ENCODE data around the gene KCNN3. TPM values are rescaled to one million over a fixed set of nuclear protein-coding genes. Genes with fewer than 3 reads are reported as not detected.

The KCNN3 gene
- total RNA-seq, 6 donors from 2014 or later: 2.7 to 6.6 (median 3.7) TPM

DNA sequence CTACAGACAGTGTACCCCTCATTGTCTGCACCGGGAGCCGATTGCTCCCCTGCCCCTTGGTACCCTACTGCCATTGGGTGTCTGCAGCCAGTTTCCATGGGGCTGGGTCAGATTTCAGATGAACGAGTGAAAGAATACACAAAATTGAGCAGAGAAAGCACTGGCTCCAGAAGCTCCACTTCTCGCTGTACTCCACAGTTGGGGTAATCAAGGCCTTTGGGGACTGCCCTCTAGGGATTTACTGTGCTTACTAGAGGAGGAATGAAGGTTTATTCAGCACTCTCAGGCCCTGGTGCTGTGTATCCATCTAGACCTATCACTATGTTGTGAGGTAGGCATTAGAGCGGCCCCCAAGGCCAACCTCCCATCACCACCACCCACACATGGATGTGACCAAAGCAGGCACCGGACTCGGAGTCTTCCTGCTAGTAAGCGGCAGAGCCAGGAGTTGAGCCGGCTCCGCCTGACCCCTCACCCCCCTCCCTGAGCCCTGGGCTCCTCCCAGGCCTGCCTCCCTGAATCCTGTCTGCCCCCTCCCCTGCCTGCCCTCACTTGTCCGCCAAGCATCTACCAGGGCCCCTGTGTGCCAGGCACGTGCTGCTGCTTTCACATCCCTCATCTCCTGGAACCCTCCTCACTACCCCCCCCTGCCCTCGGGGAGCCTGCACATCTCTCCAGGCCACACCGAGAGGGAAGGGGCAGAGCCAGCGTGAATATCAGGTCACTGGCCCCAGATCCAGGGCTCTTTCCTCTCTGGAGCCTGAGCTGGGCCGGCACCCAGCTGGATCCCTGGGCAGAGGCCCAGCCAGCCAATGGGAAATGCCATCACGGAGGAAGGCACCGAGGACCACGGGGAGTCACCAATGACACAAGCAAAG lies 23.3 kb downstream of the KCNN3 start:
- no peaks in the 10 kb centered on the region for H3K36me3 ChIP-seq
- no peaks in the 10 kb centered on the region for H3K27me3 ChIP-seq
- 84% methylated on average over 18 to 19 of the region's 19 CpGs for WGBS, 2 donors
- TF ChIP-seq POLR2AphosphoS5 (IDR thresholded peaks at IDR 0.05): no peak
- H3K4me1 ChIP-seq: peaks cover 0 to 4% (median 0%) of the 10 kb centered on the region in 4 donors
- DNase-seq (no peak), ATAC-seq (ENCODE audit: low FRiP score in 2 of 2) (no peak)
- H3K9me3 ChIP-seq: no peaks in the 10 kb centered on the region
- no peak overlapping the region for H3K4me3 ChIP-seq
- no peak overlapping the region for H3K27ac ChIP-seq

DNA sequence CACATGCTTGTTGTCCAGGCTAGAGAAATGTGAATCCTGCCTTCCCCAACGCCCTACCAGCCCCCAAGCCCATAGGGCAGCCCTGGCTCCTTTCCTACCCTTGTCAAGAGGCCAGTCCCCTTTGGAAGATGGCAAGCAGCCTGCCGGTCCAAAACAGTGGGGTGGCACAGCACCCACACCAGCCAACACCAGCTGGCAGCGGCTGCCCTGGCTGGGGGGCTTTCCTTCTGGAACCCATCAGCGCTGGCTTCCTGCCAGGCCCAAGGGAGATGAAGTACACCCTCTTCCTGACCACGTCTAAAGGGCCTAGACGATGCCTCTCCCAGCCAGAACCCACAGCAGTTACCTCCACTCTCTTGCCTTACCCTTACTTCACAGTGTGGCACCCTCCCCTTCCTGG lies 24.2 kb downstream of the KCNN3 start:
- DNase-seq: no peak
- no peak overlapping the region for H3K27ac ChIP-seq
- TF ChIP-seq EP300 (IDR thresholded peaks at IDR 0.05): no peak
- no peak for TF ChIP-seq POLR2A (IDR thresholded peaks at IDR 0.05)
- TF ChIP-seq POLR2AphosphoS5 (IDR thresholded peaks at IDR 0.05): no peak
- TF ChIP-seq, protein P1, sequence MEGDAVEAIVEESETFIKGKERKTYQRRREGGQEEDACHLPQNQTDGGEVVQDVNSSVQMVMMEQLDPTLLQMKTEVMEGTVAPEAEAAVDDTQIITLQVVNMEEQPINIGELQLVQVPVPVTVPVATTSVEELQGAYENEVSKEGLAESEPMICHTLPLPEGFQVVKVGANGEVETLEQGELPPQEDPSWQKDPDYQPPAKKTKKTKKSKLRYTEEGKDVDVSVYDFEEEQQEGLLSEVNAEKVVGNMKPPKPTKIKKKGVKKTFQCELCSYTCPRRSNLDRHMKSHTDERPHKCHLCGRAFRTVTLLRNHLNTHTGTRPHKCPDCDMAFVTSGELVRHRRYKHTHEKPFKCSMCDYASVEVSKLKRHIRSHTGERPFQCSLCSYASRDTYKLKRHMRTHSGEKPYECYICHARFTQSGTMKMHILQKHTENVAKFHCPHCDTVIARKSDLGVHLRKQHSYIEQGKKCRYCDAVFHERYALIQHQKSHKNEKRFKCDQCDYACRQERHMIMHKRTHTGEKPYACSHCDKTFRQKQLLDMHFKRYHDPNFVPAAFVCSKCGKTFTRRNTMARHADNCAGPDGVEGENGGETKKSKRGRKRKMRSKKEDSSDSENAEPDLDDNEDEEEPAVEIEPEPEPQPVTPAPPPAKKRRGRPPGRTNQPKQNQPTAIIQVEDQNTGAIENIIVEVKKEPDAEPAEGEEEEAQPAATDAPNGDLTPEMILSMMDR (IDR thresholded peaks at IDR 0.05): no peak
- WGBS, 2 donors: 38 to 47% methylated on average over 4 to 5 of the region's 6 CpGs
- no peaks in the 10 kb centered on the region for H3K36me3 ChIP-seq
- H3K27me3 ChIP-seq: no peaks in the 10 kb centered on the region
- ATAC-seq (ENCODE audit: low FRiP score in 2 of 2): no peak
- H3K4me3 ChIP-seq: no peak overlapping the region
- H3K9me3 ChIP-seq: no peaks in the 10 kb centered on the region
- H3K4me1 ChIP-seq: peaks cover 0 to 4% (median under 1%) of the 10 kb centered on the region in 4 donors

DNA sequence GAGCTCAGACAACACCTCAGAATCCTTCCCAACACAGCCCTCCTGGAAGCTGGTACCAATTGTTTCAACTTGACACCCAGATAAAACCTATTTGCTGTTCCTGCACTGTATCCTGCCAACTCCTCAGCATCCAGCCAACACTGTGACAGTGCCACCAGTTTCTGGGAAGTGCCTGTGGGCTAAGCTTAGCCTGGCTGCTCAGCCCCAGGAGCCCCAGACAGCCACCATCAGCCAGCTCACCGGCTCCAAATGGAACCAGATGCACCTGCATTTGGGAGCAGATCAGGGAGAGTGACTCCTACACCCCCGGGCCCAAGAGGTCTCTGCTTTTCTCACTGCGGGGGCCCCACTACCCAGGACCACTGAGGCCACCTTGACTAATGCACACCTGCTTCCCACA lies 24.9 kb downstream of the KCNN3 start:
- no peaks in the 10 kb centered on the region for H3K36me3 ChIP-seq
- H3K27ac ChIP-seq: no peak overlapping the region
- H3K4me1 ChIP-seq: peaks cover 0 to 11% (median 4%) of the 10 kb centered on the region in 4 donors
- no peak for DNase-seq
- no peak for TF ChIP-seq POLR2A (IDR thresholded peaks at IDR 0.05)
- no peak overlapping the region for H3K4me3 ChIP-seq
- 72 to 100% methylated on average over 1 to 3 of the region's 3 CpGs for WGBS, 2 donors
- H3K27me3 ChIP-seq: no peaks in the 10 kb centered on the region
- no peak for ATAC-seq (ENCODE audit: low FRiP score in 2 of 2)
- H3K9me3 ChIP-seq: no peaks in the 10 kb centered on the region

DNA sequence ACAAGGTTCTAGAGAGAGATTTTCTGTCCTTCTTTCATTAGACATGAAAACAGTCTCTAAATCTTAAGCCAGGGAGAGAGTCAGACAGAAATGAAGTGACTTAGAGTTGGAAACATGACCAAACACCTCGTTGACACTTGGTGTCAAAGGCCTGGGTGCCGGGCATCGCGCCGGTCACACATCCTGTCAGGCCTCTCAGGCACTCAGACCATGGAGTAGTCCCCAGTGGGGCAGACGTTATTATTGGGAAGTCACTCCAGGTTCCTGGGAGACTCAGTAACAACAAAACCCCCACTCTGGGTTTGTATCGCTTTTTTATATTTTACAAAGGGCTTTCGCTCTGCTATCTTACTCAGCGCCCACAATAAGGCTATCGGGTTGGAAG lies 25.8 kb downstream of the KCNN3 start:
- WGBS, 2 donors: 70 to 78% methylated on average over 9 to 10 of the region's 10 CpGs
- DNase-seq (no peak), ATAC-seq (ENCODE audit: low FRiP score in 2 of 2) (no peak)
- TF ChIP-seq POLR2AphosphoS5 (IDR thresholded peaks at IDR 0.05) (no peak), POLR2A (IDR thresholded peaks at IDR 0.05) (no peak), EP300 (IDR thresholded peaks at IDR 0.05) (no peak)
- TF ChIP-seq, protein P1 (IDR thresholded peaks at IDR 0.05): no peak
- H3K27ac ChIP-seq: no peak overlapping the region
- peaks cover 4 to 17% (median 10%) of the 10 kb centered on the region in 4 donors for H3K4me1 ChIP-seq
- H3K36me3 ChIP-seq: no peaks in the 10 kb centered on the region
- no peaks in the 10 kb centered on the region for H3K9me3 ChIP-seq
- H3K4me3 ChIP-seq: no peak overlapping the region
- H3K27me3 ChIP-seq: no peaks in the 10 kb centered on the region

DNA sequence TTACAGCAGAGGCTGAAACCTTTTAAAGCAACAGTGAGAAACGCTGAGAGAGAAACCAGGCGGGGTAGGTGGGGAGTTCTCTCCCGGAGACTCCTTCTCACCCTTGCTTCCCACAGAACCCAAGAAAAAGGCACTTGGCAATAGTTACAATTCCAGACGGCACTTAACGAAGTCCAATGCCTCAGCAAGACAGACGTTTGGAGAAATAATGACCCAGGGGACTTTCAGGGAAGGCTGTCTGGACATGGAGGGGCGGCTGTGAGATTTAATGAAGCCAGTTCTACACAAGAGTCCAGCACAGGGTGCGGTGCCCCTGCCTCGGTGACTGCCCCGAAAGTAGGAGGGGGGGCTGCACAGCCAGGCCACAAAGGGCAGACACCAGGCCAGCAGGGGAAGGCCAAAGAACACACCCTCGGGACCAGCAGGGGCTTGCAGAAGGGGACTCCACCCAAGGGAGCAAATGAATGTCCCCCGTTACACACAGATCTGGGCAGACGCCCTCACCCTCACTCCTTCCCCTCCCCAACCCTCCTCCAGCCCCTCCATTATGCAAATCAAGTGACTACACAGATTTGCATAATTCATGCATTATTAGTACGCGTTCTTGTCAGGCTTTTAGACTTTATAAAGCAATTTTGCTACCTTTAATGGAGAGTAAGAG lies 26.3 kb downstream of the KCNN3 start:
- Histone ChIP-seq H3K36me3 (no peaks in the 10 kb centered on the region), H3K27me3 (no peaks in the 10 kb centered on the region), H3K4me1 (peaks cover 4 to 17% (median 10%) of the 10 kb centered on the region in 4 donors), H3K4me3 (no peak overlapping the region), H3K9me3 (no peaks in the 10 kb centered on the region), H3K27ac (no peak overlapping the region)
- TF ChIP-seq EP300 (IDR thresholded peaks at IDR 0.05) (no peak), POLR2A (IDR thresholded peaks at IDR 0.05) (no peak), POLR2AphosphoS5 (IDR thresholded peaks at IDR 0.05) (no peak)
- TF ChIP-seq, protein P1 (IDR thresholded peaks at IDR 0.05): no peak
- ATAC-seq (ENCODE audit: low FRiP score in 2 of 2): no peak
- 75% methylated on average over 14 to 15 of the region's 15 CpGs for WGBS, 2 donors
- DNase-seq: no peak
